ENCODE results near the gene CAV3. TPM values are rescaled to one million over a fixed set of nuclear protein-coding genes. Genes with fewer than 3 reads are reported as not detected.

Gene CAV3
- total RNA-seq, 4 donors from 2014 or later, result not detected

DNA sequence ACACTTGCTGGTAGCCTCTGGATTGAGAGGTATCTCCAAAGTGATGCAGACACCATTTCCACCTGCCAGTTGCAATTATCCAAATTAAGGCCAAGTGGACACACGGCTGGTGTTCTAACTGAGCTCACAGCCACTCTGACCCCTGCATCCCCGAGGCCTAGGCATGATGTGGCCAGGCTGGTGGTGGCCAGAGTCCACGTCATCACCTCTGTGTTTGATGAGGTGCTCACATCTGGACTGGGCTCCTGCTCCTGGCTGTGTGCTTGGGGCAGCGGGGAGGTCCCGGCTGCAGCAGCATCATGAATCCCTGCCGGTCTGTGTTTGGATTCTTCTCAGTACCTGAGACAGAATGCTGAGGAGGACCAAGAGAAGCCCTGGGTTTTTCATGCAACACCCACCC, 30.9 kb downstream of the CAV3 start:
- Histone ChIP-seq H3K9me3 (no peaks in the 10 kb centered on the region), H3K4me1 (peaks cover 0 to 16% of the 10 kb centered on the region in 2 donors), H3K36me3 (no peaks in the 10 kb centered on the region), H3K4me3 (no peak overlapping the region), H3K27me3 (peaks cover 0 to 8% of the 10 kb centered on the region in 2 donors), H3K27ac (no peak overlapping the region)
- intact Hi-C loops (cut with DNase I; ENCODE audit: low total_unique reads), result no loop called here
- no peak for TF ChIP-seq POLR2A (IDR thresholded peaks at IDR 0.05)
- TF ChIP-seq, protein P1, sequence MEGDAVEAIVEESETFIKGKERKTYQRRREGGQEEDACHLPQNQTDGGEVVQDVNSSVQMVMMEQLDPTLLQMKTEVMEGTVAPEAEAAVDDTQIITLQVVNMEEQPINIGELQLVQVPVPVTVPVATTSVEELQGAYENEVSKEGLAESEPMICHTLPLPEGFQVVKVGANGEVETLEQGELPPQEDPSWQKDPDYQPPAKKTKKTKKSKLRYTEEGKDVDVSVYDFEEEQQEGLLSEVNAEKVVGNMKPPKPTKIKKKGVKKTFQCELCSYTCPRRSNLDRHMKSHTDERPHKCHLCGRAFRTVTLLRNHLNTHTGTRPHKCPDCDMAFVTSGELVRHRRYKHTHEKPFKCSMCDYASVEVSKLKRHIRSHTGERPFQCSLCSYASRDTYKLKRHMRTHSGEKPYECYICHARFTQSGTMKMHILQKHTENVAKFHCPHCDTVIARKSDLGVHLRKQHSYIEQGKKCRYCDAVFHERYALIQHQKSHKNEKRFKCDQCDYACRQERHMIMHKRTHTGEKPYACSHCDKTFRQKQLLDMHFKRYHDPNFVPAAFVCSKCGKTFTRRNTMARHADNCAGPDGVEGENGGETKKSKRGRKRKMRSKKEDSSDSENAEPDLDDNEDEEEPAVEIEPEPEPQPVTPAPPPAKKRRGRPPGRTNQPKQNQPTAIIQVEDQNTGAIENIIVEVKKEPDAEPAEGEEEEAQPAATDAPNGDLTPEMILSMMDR (IDR thresholded peaks at IDR 0.05), result no peak
- DNase-seq, result no peak

DNA sequence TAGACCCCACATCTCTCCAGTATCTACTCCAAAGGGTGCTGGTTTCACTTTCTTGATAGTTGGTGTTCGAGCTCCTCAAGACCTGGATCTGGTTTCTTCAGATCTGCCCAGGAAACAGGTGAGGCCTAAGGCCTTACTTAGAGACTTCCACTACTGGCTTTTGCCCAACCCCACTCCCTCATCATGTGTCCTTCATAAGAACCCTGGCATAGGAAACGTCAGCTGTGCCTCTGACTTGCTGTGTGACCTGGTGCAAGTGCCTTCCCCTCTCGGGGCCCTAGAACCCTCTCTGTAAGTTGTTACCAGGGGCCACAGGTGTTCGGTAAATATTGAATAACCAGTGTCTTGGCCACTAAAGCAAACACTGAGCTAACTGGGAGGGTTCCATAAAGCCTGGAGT, 31.9 kb downstream of the CAV3 start:
- Histone ChIP-seq H3K36me3 (no peaks in the 10 kb centered on the region), H3K4me1 (peaks cover 0 to 16% of the 10 kb centered on the region in 2 donors), H3K9me3 (no peaks in the 10 kb centered on the region), H3K27me3 (peaks cover 0 to 8% of the 10 kb centered on the region in 2 donors), H3K27ac (no peak overlapping the region), H3K4me3 (no peak overlapping the region)
- no peak for TF ChIP-seq POLR2A (IDR thresholded peaks at IDR 0.05)
- TF ChIP-seq, protein P1 (IDR thresholded peaks at IDR 0.05), result no peak
- intact Hi-C loops (cut with DNase I; ENCODE audit: low total_unique reads), result no loop called here
- no peak for DNase-seq

DNA sequence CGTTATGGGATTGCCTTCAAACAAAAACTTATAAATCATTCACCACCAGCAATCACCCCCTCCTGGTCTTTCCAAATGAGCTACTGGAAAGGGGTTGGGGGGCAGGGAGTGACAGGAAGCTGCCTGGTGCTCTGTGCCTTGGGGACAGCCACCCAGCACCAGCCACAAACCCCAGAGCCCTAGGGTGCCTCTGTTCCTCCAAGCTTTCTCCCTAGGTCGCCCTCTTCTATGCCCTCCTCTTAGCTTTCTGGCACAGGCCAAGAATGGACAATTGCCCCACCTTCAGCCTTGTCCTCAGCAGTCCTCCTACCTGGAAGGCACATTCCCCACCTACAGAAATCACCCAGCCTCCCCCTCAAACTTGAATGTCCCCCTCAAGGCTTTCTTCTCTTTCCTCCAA, 32.5 kb downstream of the CAV3 start:
- Histone ChIP-seq H3K27ac (no peak overlapping the region), H3K36me3 (no peaks in the 10 kb centered on the region), H3K27me3 (peaks cover 0 to 10% of the 10 kb centered on the region in 2 donors), H3K4me3 (no peak overlapping the region), H3K4me1 (peaks cover 0 to 16% of the 10 kb centered on the region in 2 donors), H3K9me3 (no peaks in the 10 kb centered on the region)
- intact Hi-C loops (cut with DNase I; ENCODE audit: low total_unique reads), result no loop called here
- no peak for TF ChIP-seq POLR2A (IDR thresholded peaks at IDR 0.05)
- TF ChIP-seq, protein P1 (IDR thresholded peaks at IDR 0.05), result no peak
- DNase-seq, result no peak

DNA sequence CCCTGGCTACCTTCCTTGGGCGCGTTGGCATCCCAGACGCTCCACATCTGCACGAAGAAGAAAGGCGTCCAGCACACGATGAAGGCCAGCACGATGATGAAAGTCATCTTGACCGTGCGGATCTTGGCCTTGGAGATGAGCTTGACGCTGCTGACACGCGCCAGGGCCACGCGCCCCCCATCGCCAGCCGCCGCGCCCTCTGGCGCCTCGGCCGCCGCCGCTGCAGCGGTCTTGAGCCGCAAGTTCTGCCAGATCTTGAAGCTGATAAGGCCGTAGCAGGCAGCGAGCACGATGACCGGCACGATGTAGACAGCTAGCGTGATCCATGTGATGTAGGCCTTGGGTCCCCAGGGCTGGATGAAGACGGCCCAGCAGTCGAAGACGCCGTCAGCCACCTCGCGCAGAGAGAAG, 33.7 kb downstream of the CAV3 start:
- Histone ChIP-seq H3K4me1 (peaks cover 0 to 16% of the 10 kb centered on the region in 2 donors), H3K27me3 (peaks cover 0 to 15% of the 10 kb centered on the region in 2 donors), H3K36me3 (no peaks in the 10 kb centered on the region), H3K4me3 (peak overlapping the region in 1 of 2 donors; percentile 4), H3K9me3 (no peaks in the 10 kb centered on the region), H3K27ac (no peak overlapping the region)
- DNase-seq, result no peak
- intact Hi-C loops (cut with DNase I; ENCODE audit: low total_unique reads), result no loop called here
- TF ChIP-seq, protein P1 (IDR thresholded peaks at IDR 0.05), result no peak
- TF ChIP-seq POLR2A (IDR thresholded peaks at IDR 0.05), result no peak

DNA sequence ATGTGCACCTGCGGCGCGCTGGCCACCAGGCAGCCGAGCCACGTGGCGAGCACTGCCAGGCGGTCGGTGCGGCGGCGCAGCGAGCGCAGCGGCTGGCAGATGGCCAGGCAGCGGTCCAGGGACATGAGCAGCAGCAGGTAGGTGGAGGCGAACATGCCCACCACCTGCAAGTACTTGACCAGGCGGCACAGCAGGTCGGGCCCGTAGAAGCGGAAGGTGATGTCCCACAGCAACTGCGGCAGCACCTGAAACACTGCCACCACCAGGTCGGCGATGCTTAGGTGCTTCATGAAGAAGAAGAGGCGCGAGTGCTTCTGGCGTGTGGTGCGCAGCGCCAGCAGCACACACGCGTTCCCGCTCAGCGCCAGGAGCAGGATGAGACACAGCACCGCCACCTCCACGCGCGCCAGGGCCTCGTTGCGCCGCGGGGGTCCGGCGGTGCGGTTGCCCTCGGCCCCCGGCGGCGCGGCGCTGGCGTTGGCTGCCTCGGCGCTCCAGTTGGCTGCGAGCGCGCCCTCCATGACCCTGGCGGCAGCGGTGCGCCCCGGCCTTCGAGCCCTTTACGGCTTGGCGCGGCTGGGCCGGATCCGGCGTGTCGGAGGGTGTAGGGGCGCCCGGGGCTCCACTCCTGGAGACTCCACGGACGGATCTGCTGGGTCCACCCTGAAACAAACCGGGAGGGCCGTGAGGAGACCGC, 34.2 kb downstream of the CAV3 start:
- peaks cover 0 to 16% of the 10 kb centered on the region in 2 donors for H3K4me1 ChIP-seq
- H3K27me3 ChIP-seq, result peaks cover 0 to 15% of the 10 kb centered on the region in 2 donors
- no peak overlapping the region for H3K27ac ChIP-seq
- no peaks in the 10 kb centered on the region for H3K36me3 ChIP-seq
- intact Hi-C loops (cut with DNase I; ENCODE audit: low total_unique reads), result no loop called here
- H3K4me3 ChIP-seq, result peak overlapping the region in 1 of 2 donors; percentile 4
- DNase-seq, result no peak
- no peaks in the 10 kb centered on the region for H3K9me3 ChIP-seq
- TF ChIP-seq, protein P1 (IDR thresholded peaks at IDR 0.05), result peak in 1 of 4 experiments; percentile 4
- no peak for TF ChIP-seq POLR2A (IDR thresholded peaks at IDR 0.05)
